ENCODE results near the gene SNX17. TPM values are rescaled to one million over a fixed set of nuclear protein-coding genes. Genes with fewer than 3 reads are reported as not detected.
A peak's percentile ranks its signal among the peaks of the same experiment; 100 is the strongest.

SNX17 gene
- total and polyA plus RNA-seq, 2 of the 13 experiments (the other 11 are each of a cell fraction or from before 2014, with no cell fraction given), result 75.0 to 109 TPM

DNA sequence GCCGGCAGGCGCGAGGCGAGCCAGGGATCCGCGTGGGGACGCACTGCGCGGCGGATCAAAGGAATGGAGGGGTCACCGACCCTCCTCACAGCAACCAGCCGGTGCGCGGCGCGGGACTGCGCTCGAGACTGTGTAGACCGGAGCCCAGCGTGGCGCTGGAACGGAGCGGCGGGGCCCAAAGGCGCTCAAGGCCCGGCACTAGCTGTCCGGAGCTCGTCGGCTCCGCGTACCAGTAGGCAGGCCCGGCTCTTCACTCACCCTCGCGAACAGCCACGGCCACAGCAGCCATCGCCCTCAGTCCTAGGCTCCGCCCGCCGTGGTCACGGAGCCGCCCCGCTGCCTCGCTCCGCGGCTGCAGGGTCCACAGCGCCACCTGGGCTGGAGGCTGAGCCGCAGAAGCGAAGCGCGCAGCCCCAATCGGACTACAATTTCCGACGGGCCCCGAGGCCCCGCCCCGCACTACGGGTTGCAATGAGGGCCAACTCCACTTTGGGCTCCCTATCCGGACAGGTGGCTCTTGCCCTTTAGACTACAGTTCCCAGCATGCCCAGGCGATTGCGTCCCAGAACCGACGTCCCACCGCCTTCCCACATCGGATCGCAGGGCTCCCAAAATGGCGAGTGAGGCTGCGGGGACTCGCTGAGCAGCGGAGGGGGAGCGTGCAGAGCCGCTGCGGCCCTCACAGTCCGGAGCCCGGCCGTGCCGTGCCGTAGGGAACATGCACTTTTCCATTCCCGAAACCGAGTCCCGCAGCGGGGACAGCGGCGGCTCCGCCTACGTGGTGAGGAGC, at the start of gene SNX17, which contains the start of gene EIF2B4 (continued):
- TF ChIP-seq, protein P1, sequence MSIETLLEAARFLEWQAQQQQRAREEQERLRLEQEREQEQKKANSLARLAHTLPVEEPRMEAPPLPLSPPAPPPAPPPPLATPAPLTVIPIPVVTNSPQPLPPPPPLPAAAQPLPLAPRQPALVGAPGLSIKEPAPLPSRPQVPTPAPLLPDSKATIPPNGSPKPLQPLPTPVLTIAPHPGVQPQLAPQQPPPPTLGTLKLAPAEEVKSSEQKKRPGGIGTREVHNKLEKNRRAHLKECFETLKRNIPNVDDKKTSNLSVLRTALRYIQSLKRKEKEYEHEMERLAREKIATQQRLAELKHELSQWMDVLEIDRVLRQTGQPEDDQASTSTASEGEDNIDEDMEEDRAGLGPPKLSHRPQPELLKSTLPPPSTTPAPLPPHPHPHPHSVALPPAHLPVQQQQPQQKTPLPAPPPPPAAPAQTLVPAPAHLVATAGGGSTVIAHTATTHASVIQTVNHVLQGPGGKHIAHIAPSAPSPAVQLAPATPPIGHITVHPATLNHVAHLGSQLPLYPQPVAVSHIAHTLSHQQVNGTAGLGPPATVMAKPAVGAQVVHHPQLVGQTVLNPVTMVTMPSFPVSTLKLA (IDR thresholded peaks at IDR 0.05), result peak; percentile 78
- TF ChIP-seq NFKBIZ (CRISPR knock-in tag; IDR thresholded peaks at IDR 0.05), result no peak; the same call in 1 of the 2 replicates
- 0 out of 2 replicates have a peak, but pooled peaks have one; percentile 44 for TF ChIP-seq ZC3H4 (CRISPR knock-in tag; IDR thresholded peaks at IDR 0.05; ENCODE audit: borderline replicate concordance)
- no peak; the same call in 1 of the 2 replicates for TF ChIP-seq ZNF607 (CRISPR knock-in tag; IDR thresholded peaks at IDR 0.05; ENCODE audit: borderline replicate concordance)
- TF ChIP-seq PITX1 (CRISPR knock-in tag; IDR thresholded peaks at IDR 0.05), result peak; percentile 91; the same call in 1 of the 2 replicates
- peak; percentile 52; the same call in 1 of the 2 replicates for TF ChIP-seq ZNF20 (CRISPR knock-in tag; IDR thresholded peaks at IDR 0.05)
- TF ChIP-seq ARNT2 (CRISPR knock-in tag; IDR thresholded peaks at IDR 0.05; ENCODE audit: low read depth), result peak; percentile 96
- TF ChIP-seq KDM6A (CRISPR knock-in tag; IDR thresholded peaks at IDR 0.05; ENCODE audit: low read depth), result no peak; the same call in 1 of the 2 replicates
- TF ChIP-seq MEF2D (CRISPR knock-in tag; IDR thresholded peaks at IDR 0.05), result peak; percentile 90
- no peak for TF ChIP-seq NPAS2 (CRISPR knock-in tag; IDR thresholded peaks at IDR 0.05; ENCODE audit: borderline replicate concordance)
- TF ChIP-seq, protein P2, sequence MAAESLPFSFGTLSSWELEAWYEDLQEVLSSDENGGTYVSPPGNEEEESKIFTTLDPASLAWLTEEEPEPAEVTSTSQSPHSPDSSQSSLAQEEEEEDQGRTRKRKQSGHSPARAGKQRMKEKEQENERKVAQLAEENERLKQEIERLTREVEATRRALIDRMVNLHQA (CRISPR knock-in tag; IDR thresholded peaks at IDR 0.05), result no peak
- peak; percentile 99 for TF ChIP-seq ZBTB38 (CRISPR knock-in tag; IDR thresholded peaks at IDR 0.05)
- TF ChIP-seq ZNF530 (CRISPR knock-in tag; IDR thresholded peaks at IDR 0.05; ENCODE audit: low read depth), result no peak
- peak; percentile 88 for TF ChIP-seq TOE1 (CRISPR knock-in tag; IDR thresholded peaks at IDR 0.05)
- TF ChIP-seq MAZ (IDR thresholded peaks at IDR 0.05; ENCODE audit: borderline replicate concordance, low read depth, low read length), result peak; percentile 92
- peak; percentile 98 for TF ChIP-seq MAZ (CRISPR knock-in tag; IDR thresholded peaks at IDR 0.05; ENCODE audit: low read depth)
- TF ChIP-seq, protein P3, sequence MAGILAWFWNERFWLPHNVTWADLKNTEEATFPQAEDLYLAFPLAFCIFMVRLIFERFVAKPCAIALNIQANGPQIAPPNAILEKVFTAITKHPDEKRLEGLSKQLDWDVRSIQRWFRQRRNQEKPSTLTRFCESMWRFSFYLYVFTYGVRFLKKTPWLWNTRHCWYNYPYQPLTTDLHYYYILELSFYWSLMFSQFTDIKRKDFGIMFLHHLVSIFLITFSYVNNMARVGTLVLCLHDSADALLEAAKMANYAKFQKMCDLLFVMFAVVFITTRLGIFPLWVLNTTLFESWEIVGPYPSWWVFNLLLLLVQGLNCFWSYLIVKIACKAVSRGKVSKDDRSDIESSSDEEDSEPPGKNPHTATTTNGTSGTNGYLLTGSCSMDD (CRISPR knock-in tag; IDR thresholded peaks at IDR 0.05), result 0 out of 2 replicates have a peak, but pooled peaks have one; percentile 84
- peak; percentile 100 for TF ChIP-seq ZFY (CRISPR knock-in tag; IDR thresholded peaks at IDR 0.05)
- peak; percentile 57; the same call in 1 of the 2 replicates for TF ChIP-seq ZNF7 (CRISPR knock-in tag; IDR thresholded peaks at IDR 0.05)
- peak; percentile 97 for TF ChIP-seq IKZF4 (CRISPR knock-in tag; IDR thresholded peaks at IDR 0.05; ENCODE audit: borderline replicate concordance, low read depth, not compliant biosample characterization)
- peak; percentile 87 for TF ChIP-seq ZZZ3 (CRISPR knock-in tag; IDR thresholded peaks at IDR 0.05; ENCODE audit: borderline replicate concordance)
- 0 out of 2 replicates have a peak, but pooled peaks have one; percentile 18 for TF ChIP-seq GLI4 (CRISPR knock-in tag; IDR thresholded peaks at IDR 0.05; ENCODE audit: borderline replicate concordance)
- 0 out of 2 replicates have a peak, but pooled peaks have one; percentile 68 for TF ChIP-seq ZNF468 (CRISPR knock-in tag; IDR thresholded peaks at IDR 0.05)
- TF ChIP-seq, protein P4, sequence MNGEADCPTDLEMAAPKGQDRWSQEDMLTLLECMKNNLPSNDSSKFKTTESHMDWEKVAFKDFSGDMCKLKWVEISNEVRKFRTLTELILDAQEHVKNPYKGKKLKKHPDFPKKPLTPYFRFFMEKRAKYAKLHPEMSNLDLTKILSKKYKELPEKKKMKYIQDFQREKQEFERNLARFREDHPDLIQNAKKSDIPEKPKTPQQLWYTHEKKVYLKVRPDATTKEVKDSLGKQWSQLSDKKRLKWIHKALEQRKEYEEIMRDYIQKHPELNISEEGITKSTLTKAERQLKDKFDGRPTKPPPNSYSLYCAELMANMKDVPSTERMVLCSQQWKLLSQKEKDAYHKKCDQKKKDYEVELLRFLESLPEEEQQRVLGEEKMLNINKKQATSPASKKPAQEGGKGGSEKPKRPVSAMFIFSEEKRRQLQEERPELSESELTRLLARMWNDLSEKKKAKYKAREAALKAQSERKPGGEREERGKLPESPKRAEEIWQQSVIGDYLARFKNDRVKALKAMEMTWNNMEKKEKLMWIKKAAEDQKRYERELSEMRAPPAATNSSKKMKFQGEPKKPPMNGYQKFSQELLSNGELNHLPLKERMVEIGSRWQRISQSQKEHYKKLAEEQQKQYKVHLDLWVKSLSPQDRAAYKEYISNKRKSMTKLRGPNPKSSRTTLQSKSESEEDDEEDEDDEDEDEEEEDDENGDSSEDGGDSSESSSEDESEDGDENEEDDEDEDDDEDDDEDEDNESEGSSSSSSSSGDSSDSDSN (CRISPR knock-in tag; IDR thresholded peaks at IDR 0.05), result peak; percentile 99

All from HepG2 (cell line).